K562 (cell line): ENCODE data around the gene TMEM39B. TPM values are rescaled to one million over a fixed set of nuclear protein-coding genes. Genes with fewer than 3 reads are reported as not detected.

Source experiments
- ATAC-seq: fragments of 200-7000 bp; cut with Tn5 transposase; 3 replicates; pipeline ENCODE4 v1.9.1; 2020; ENCODE audit warnings: moderate library complexity
- BruUV-seq: library from RNA; stranded (reverse); fragments of 400-500 nt; replicated peaks from 2 replicates; lab custom pipeline; 2021; lab: Mats Ljungman, UMichigan
- CTCF ChIA-PET: fragments of 300-600 bp; formaldehyde crosslinking; extraction: SDS; loops from one replicate; lab custom pipeline; 2021; ENCODE audit warnings: low intra/inter-chr PET ratio; lab: Yijun Ruan, JAX
- POLR2A ChIA-PET: fragments of 300-600, 350-650 bp; sonication (Branson Sonifier 250); formaldehyde crosslinking; extraction: SDS; loops from one replicate; lab custom pipeline; 2021; ENCODE audit warnings: antibody characterized with exemption, inconsistent platforms; lab: Yijun Ruan, JAX
- DNase-seq, 4 experiments: peaks; one replicate each; pipeline versions ENCODE4 v3.0.0 to v3.0.0-alpha.2; 2011 to 2018; ENCODE audit warnings: low spot score in 3 of 4, mixed read lengths in 3 of 4; ENCODE audit errors: extremely low read depth in 1 of 4
- FAIRE-seq: peaks from 2 replicates; lab custom pipeline; 2011; peaks lifted over from hg19 to GRCh38; lab: Jason Lieb, UNC
- H2AFZ ChIP-seq: 2 replicates; pipeline ENCODE4 v1.6.0; 2011; ENCODE audit warnings: low read depth, low read length, control low read depth, inconsistent platforms
- H3K27ac ChIP-seq: fragments of 200-600 bp; 3 replicates; pipeline ENCODE4 v1.8.0; 2011; ENCODE audit warnings: low read depth, mild to moderate bottlenecking, control low read depth, inconsistent platforms, low read length, moderate library complexity, mixed read lengths; ENCODE audit errors: extremely low read depth
- H3K27me3 ChIP-seq, 2 experiments: fragments of 300-600 bp in 1 of 2; 2 replicates in 1 of 2; 3 replicates in 1 of 2; pipeline versions ENCODE4 v1.6.0 to v1.8.0; 2011; ENCODE audit warnings: inconsistent platforms in 2 of 2, low read length in 2 of 2, mild to moderate bottlenecking in 1 of 2, mixed read lengths in 1 of 2, moderate library complexity in 1 of 2; ENCODE audit not compliant: control insufficient read depth in 2 of 2, insufficient read depth in 2 of 2
- H3K36me3 ChIP-seq: fragments of 300-600 bp; 3 replicates; pipeline ENCODE4 v1.8.0; 2011; ENCODE audit warnings: mild to moderate bottlenecking, low read length, inconsistent platforms; ENCODE audit not compliant: control insufficient read depth, insufficient read depth
- H3K4me1 ChIP-seq, 2 experiments: fragments of 200-600 bp in 1 of 2; replicated peaks in 1 of 2; 2 replicates in 1 of 2; 3 replicates in 1 of 2; pipeline versions ENCODE4 v1.5.1 to v1.8.0; 2011; ENCODE audit warnings: inconsistent platforms in 2 of 2, low read length in 2 of 2, mild to moderate bottlenecking in 1 of 2, mixed read lengths in 1 of 2, moderate library complexity in 1 of 2; ENCODE audit not compliant: control insufficient read depth in 2 of 2, insufficient read depth in 2 of 2
- H3K4me2 ChIP-seq: 2 replicates; pipeline ENCODE4 v1.6.1; 2011; ENCODE audit warnings: low read length, control low read depth, inconsistent platforms, mixed read lengths; ENCODE audit not compliant: insufficient read depth
- H3K4me3 ChIP-seq: fragments of 200-600 bp; sonication (generic), shearing (Covaris generic); 2 replicates; pipeline ENCODE4 v1.5.1; 2016; ENCODE audit warnings: control low read depth, inconsistent platforms
- H3K79me2 ChIP-seq: fragments of 200-600 bp; 3 replicates; pipeline ENCODE4 v1.8.0; 2011; ENCODE audit warnings: low read length, inconsistent platforms; ENCODE audit not compliant: control insufficient read depth, insufficient read depth
- H3K9ac ChIP-seq, 2 experiments: 2 replicates each; pipeline versions ENCODE4 v1.6.0 to v1.6.1; 2011; ENCODE audit warnings: low read depth in 2 of 2, low read length in 2 of 2, control low read depth in 1 of 2, inconsistent platforms in 1 of 2, mild to moderate bottlenecking in 1 of 2, mixed read lengths in 1 of 2; ENCODE audit not compliant: insufficient read depth in 1 of 2
- H3K9me1 ChIP-seq: one replicate; pipeline ENCODE4 v1.6.0; 2011; ENCODE audit warnings: inconsistent platforms, mild to moderate bottlenecking, low read length, moderate library complexity; ENCODE audit not compliant: control insufficient read depth, insufficient read depth
- H3K9me3 ChIP-seq: replicated peaks from 2 replicates; pipeline ENCODE4 v1.5.1; 2011; ENCODE audit warnings: low read depth, low read length, inconsistent platforms; ENCODE audit not compliant: control insufficient read depth, insufficient read depth
- H4K20me1 ChIP-seq: replicated peaks from 2 replicates; pipeline ENCODE4 v1.6.1; 2011; ENCODE audit warnings: low read length, inconsistent platforms, mixed read lengths; ENCODE audit not compliant: control insufficient read depth, insufficient read depth
- BCL6 ChIP-seq: fragments of 250-450 bp; sonication (Bioruptor Pico); IDR thresholded peaks from 2 replicates; pipeline ENCODE4 v1.4.0; 2020
- DNMT1 ChIP-seq: fragments of 450-650 bp; IDR thresholded peaks from 2 replicates; pipeline ENCODE4 v1.6.1; 2016; ENCODE audit warnings: antibody characterized with exemption, mild to moderate bottlenecking
- EHMT2 ChIP-seq: fragments of 450-650 bp; IDR thresholded peaks from 2 replicates; pipeline ENCODE4 v1.6.1; 2018; ENCODE audit warnings: antibody characterized with exemption
- HNRNPK ChIP-seq: fragments of 200-400 bp; formaldehyde crosslinking; IDR thresholded peaks from one replicate; pipeline ENCODE4 v1.6.1; 2018; ENCODE audit warnings: mild to moderate bottlenecking, low read depth, low read length; ENCODE audit not compliant: poor library complexity, severe bottlenecking
- NCOA2 ChIP-seq, 2 experiments: fragments of 450-650 bp; IDR thresholded peaks; 2 replicates each; pipeline ENCODE4 v1.6.1; 2018; ENCODE audit warnings: mild to moderate bottlenecking in 2 of 2, moderate library complexity in 1 of 2; ENCODE audit not compliant: partially characterized antibody in 2 of 2
- NEUROD1 ChIP-seq: fragments of 150-350 bp; IDR thresholded peaks from 2 replicates; pipeline ENCODE4 v1.6.1; 2014; ENCODE audit warnings: borderline replicate concordance, low read length, low read depth; ENCODE audit not compliant: partially characterized antibody
- NFATC3 ChIP-seq: fragments of 450-650 bp; IDR thresholded peaks from 2 replicates; pipeline ENCODE4 v1.6.1; 2017; ENCODE audit warnings: mild to moderate bottlenecking
- NR4A1 ChIP-seq, 2 experiments: fragments of 250-450 bp in 1 of 2; fragments of 450-650 bp in 1 of 2; sonication (Bioruptor Pico) in 1 of 2; IDR thresholded peaks; 2 replicates each; pipeline versions ENCODE4 v1.4.0 to v1.6.1; 2016 to 2020; ENCODE audit warnings: mild to moderate bottlenecking in 2 of 2, missing compliant biosample characterization in 1 of 2, missing genetic modification characterization in 1 of 2, moderate library complexity in 1 of 2
- SNIP1 ChIP-seq: fragments of 450-650 bp; IDR thresholded peaks from 2 replicates; pipeline ENCODE4 v1.7.1; 2017; ENCODE audit warnings: low read depth, mild to moderate bottlenecking
- ZBTB17 ChIP-seq: fragments of 450-650 bp; formaldehyde crosslinking; IDR thresholded peaks from 2 replicates; pipeline ENCODE4 v1.4.0; 2020; ENCODE audit warnings: mild to moderate bottlenecking
- in situ Hi-C: fragments of 300-500 bp; cut with MboI; formaldehyde crosslinking; loops from 4 replicates; pipeline ENCODE4 v1.15.0; 2018; ENCODE audit warnings: inconsistent platforms, mixed read lengths
- intact Hi-C: fragments of 100-400 bp; cut with micrococcal nuclease; formaldehyde crosslinking; loops from 2 replicates; pipeline ENCODE4 v1.14.2; 2022
- polyA plus RNA-seq, 8 experiments: library from polyadenylated mRNA; depleted of rRNA in 4 of 8; stranded (reverse) in 5 of 8; unstranded in 3 of 8; fragments of >200 nt; fragmentation: Nextera tagmentation in 2 of 8; fragmentation: Illumina TruSeq in 1 of 8; extraction: Ambion mirVana in 2 of 8; extraction: Trizol in 1 of 8; gene quantifications; 2 replicates each; pipeline versions ENCODE4 v1.2.1 to v1.2.3, GENCODE V29; 2011 to 2014; ENCODE audit warnings: inconsistent platforms in 1 of 8, missing spikeins in 1 of 8
- total RNA-seq, 7 experiments: library from RNA; depleted of rRNA in 6 of 7; stranded (reverse); fragments of >200 nt in 6 of 7; fragmentation: Illumina TruSeq in 2 of 7; extraction: Trizol in 2 of 7; gene quantifications; 2 replicates each; pipeline versions ENCODE4 v1.2.1 to v1.2.3, GENCODE V29; 2011 to 2021; ENCODE audit warnings: low replicate concordance in 1 of 7
- TF ChIP-seq, protein P1 (sequence below): fragments of 150-350 bp; IDR thresholded peaks from 2 replicates; pipeline ENCODE4 v1.6.1; 2014; ENCODE audit warnings: low read depth, mild to moderate bottlenecking, low read length, borderline replicate concordance
- TF ChIP-seq, protein P2 (sequence below): sonication (generic); formaldehyde crosslinking; IDR thresholded peaks from 2 replicates; pipeline ENCODE4 v1.8.0; 2022; ENCODE audit warnings: mild to moderate bottlenecking, missing genetic modification reagents
- TF ChIP-seq, protein P3 (sequence below): sonication (generic); formaldehyde crosslinking; IDR thresholded peaks from 2 replicates; pipeline ENCODE4 v1.9.0; 2022; ENCODE audit warnings: mild to moderate bottlenecking, missing genetic modification reagents
- TF ChIP-seq, protein P4 (sequence below): fragments of 450-650 bp; formaldehyde crosslinking; IDR thresholded peaks from 2 replicates; pipeline ENCODE4 v1.4.0; 2020; ENCODE audit warnings: mild to moderate bottlenecking, mixed read lengths
- TF ChIP-seq, protein P5 (sequence below): fragments of 250-450 bp; sonication (Bioruptor Pico); IDR thresholded peaks from 2 replicates; pipeline ENCODE4 v1.8.0; 2021; ENCODE audit warnings: mild to moderate bottlenecking, moderate library complexity

Gene TMEM39B
- total and polyA plus RNA-seq, 9 of the 15 experiments (the other 6 are each of a cell fraction or from before 2014, with no cell fraction given) = 0.92 to 28.5 (median 9.7) TPM

DNA sequence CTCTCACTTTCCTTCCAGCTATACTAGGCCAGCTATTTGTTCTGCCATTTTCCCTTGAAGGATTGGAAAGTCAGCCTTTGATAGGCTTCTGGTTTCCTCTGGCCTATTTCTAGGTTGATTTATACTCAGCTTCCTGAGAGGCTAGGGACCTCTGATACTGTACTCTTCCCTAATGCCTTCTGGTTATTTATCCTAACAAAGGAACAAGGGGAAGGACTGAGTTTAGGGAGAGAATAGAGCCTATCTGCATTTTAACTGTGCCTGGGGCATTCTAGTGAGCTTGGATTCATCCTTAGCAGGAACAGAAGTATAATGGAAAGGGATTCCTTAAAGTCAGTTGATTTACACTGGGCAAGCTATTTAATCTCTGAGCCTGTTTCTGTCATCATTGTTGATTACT, 11.8 kb upstream of the TMEM39B start:
- Histone ChIP-seq H3K79me2 (0 out of 3 replicates have a peak, but pooled peaks cover 2% of the 10 kb centered on the region), H3K4me3 (no peak overlapping the region), H3K9ac (no peak overlapping the region), H3K36me3 (peaks cover 67% of the 10 kb centered on the region), H3K27me3 (no peaks in the 10 kb centered on the region), H3K9me3 (no peaks in the 10 kb centered on the region), H3K4me2 (no peak overlapping the region), H4K20me1 (0 out of 2 replicates have a peak, but pooled peaks cover 3% of the 10 kb centered on the region), H3K4me1 (peaks cover 8 to 19% of the 10 kb centered on the region in 2 experiments; a peak in 4 of 5 replicates), H3K27ac (no peak overlapping the region), H3K9me1 (no peaks in the 10 kb centered on the region), H2AFZ (no peak overlapping the region)
- no TSS peak for BruUV-seq
- ATAC-seq (no peak), FAIRE-seq (no peak), DNase-seq (no peak)
- CTCF ChIA-PET = no interaction called here
- intact Hi-C loops (loop anchor here (10.0 kb wide), 3 partner anchors 246 to 354 kb away; partner anchors contain the start of gene SPOCD1), in situ Hi-C loops (loop anchor here (5.0 to 10.0 kb wide), 2 partner anchors 89 to 236 kb away; no protein-coding TSS in a partner anchor)
- POLR2A ChIA-PET = interaction anchor here (0.5 to 3.6 kb wide), 9 partner anchors 9 to 348 kb away, joined by 3 to 17 read pairs (median 4); partner anchors contain the start of gene TMEM39B
- TF ChIP-seq NEUROD1 (no peak), NR4A1 (CRISPR knock-in tag; IDR thresholded peaks at IDR 0.05) (no peak), NR4A1 (tag; IDR thresholded peaks at IDR 0.05) (no peak), SNIP1 (no peak), DNMT1 (no peak), NCOA2 (IDR thresholded peaks at IDR 0.05; ENCODE audit: partially characterized antibody in 2 of 2) (no peak), ZBTB17 (CRISPR knock-in tag) (no peak), HNRNPK (no peak), BCL6 (CRISPR knock-in tag) (no peak), NFATC3 (no peak), EHMT2 (no peak)
- TF ChIP-seq, protein P1, sequence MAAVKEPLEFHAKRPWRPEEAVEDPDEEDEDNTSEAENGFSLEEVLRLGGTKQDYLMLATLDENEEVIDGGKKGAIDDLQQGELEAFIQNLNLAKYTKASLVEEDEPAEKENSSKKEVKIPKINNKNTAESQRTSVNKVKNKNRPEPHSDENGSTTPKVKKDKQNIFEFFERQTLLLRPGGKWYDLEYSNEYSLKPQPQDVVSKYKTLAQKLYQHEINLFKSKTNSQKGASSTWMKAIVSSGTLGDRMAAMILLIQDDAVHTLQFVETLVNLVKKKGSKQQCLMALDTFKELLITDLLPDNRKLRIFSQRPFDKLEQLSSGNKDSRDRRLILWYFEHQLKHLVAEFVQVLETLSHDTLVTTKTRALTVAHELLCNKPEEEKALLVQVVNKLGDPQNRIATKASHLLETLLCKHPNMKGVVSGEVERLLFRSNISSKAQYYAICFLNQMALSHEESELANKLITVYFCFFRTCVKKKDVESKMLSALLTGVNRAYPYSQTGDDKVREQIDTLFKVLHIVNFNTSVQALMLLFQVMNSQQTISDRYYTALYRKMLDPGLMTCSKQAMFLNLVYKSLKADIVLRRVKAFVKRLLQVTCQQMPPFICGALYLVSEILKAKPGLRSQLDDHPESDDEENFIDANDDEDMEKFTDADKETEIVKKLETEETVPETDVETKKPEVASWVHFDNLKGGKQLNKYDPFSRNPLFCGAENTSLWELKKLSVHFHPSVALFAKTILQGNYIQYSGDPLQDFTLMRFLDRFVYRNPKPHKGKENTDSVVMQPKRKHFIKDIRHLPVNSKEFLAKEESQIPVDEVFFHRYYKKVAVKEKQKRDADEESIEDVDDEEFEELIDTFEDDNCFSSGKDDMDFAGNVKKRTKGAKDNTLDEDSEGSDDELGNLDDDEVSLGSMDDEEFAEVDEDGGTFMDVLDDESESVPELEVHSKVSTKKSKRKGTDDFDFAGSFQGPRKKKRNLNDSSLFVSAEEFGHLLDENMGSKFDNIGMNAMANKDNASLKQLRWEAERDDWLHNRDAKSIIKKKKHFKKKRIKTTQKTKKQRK = no peak
- TF ChIP-seq, protein P2, sequence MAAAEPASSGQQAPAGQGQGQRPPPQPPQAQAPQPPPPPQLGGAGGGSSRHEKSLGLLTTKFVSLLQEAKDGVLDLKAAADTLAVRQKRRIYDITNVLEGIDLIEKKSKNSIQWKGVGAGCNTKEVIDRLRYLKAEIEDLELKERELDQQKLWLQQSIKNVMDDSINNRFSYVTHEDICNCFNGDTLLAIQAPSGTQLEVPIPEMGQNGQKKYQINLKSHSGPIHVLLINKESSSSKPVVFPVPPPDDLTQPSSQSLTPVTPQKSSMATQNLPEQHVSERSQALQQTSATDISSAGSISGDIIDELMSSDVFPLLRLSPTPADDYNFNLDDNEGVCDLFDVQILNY (CRISPR knock-in tag) = no peak
- TF ChIP-seq, protein P3, sequence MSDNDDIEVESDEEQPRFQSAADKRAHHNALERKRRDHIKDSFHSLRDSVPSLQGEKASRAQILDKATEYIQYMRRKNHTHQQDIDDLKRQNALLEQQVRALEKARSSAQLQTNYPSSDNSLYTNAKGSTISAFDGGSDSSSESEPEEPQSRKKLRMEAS = no peak
- TF ChIP-seq, protein P4, sequence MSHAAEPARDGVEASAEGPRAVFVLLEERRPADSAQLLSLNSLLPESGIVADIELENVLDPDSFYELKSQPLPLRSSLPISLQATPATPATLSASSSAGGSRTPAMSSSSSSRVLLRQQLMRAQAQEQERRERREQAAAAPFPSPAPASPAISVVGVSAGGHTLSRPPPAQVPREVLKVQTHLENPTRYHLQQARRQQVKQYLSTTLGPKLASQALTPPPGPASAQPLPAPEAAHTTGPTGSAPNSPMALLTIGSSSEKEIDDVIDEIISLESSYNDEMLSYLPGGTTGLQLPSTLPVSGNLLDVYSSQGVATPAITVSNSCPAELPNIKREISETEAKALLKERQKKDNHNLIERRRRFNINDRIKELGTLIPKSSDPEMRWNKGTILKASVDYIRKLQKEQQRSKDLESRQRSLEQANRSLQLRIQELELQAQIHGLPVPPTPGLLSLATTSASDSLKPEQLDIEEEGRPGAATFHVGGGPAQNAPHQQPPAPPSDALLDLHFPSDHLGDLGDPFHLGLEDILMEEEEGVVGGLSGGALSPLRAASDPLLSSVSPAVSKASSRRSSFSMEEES (CRISPR knock-in tag) = no peak
- TF ChIP-seq, protein P5, sequence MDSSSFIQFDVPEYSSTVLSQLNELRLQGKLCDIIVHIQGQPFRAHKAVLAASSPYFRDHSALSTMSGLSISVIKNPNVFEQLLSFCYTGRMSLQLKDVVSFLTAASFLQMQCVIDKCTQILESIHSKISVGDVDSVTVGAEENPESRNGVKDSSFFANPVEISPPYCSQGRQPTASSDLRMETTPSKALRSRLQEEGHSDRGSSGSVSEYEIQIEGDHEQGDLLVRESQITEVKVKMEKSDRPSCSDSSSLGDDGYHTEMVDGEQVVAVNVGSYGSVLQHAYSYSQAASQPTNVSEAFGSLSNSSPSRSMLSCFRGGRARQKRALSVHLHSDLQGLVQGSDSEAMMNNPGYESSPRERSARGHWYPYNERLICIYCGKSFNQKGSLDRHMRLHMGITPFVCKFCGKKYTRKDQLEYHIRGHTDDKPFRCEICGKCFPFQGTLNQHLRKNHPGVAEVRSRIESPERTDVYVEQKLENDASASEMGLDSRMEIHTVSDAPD (CRISPR knock-in tag) = no peak
